Adipocyte (in vitro differentiated cells): ENCODE results near the gene PSMC3IP.

Experiments used
- DNase-seq: peaks from one replicate; pipeline ENCODE4 v3.0.0-alpha.2; 2015; ENCODE audit warnings: low read depth
- H3K27me3 ChIP-seq: replicated peaks from 2 replicates; pipeline ENCODE4 v1.7.0; 2013; ENCODE audit warnings: mild to moderate bottlenecking, low read length, moderate library complexity; ENCODE audit not compliant: control insufficient read depth, insufficient read depth
- H3K36me3 ChIP-seq: 2 replicates; pipeline ENCODE4 v1.7.0; 2013; ENCODE audit warnings: low read length, mild to moderate bottlenecking, moderate library complexity; ENCODE audit not compliant: control insufficient read depth, insufficient read depth, severe bottlenecking
- H3K4me1 ChIP-seq: 2 replicates; pipeline ENCODE4 v1.7.0; 2013; ENCODE audit warnings: mild to moderate bottlenecking, low read length, moderate library complexity; ENCODE audit not compliant: control insufficient read depth, insufficient read depth
- H3K4me3 ChIP-seq: 2 replicates; pipeline ENCODE4 v1.7.0; 2013; ENCODE audit warnings: mild to moderate bottlenecking, low read length, moderate library complexity
- H3K9ac ChIP-seq: 2 replicates; pipeline ENCODE4 v1.7.0; 2013; ENCODE audit warnings: mild to moderate bottlenecking, low read length, moderate library complexity
- H3K9me3 ChIP-seq: 2 replicates; pipeline ENCODE4 v1.7.0; 2013; ENCODE audit warnings: mild to moderate bottlenecking, low read length, moderate library complexity; ENCODE audit not compliant: control insufficient read depth

PSMC3IP gene

GRCh38 chr17:42535155-42536047 lies 42.1 kb downstream of the PSMC3IP start:
- no peak for DNase-seq
- H3K9me3 ChIP-seq: no peaks in the 10 kb centered on the region
- H3K36me3 ChIP-seq: peaks cover 22% of the 10 kb centered on the region
- H3K4me1 ChIP-seq: peaks cover 23% of the 10 kb centered on the region
- peak overlapping the region; percentile 89 for H3K9ac ChIP-seq
- H3K4me3 ChIP-seq: peak overlapping the region; percentile 90
- H3K27me3 ChIP-seq: no peaks in the 10 kb centered on the region

- H3K4me1 ChIP-seq: peaks cover 20% of the 10 kb centered on the region
- H3K36me3 ChIP-seq: no peaks in the 10 kb centered on the region
- H3K27me3 ChIP-seq: no peaks in the 10 kb centered on the region
- no peaks in the 10 kb centered on the region for H3K9me3 ChIP-seq
- DNase-seq: peak; percentile 85
- H3K4me3 ChIP-seq: peak overlapping the region; percentile 76
- peak overlapping the region; percentile 79 for H3K9ac ChIP-seq
These were observed 45.8 kb downstream of the PSMC3IP start for GRCh38 chr17:42531455-42532354.

GRCh38 chr17:42530952-42531454 lies 46.5 kb downstream of the PSMC3IP start:
- no peak for DNase-seq
- H3K4me3 ChIP-seq: no peak overlapping the region
- H3K4me1 ChIP-seq: peaks cover 25% of the 10 kb centered on the region
- no peaks in the 10 kb centered on the region for H3K9me3 ChIP-seq
- no peak overlapping the region for H3K9ac ChIP-seq
- H3K27me3 ChIP-seq: no peaks in the 10 kb centered on the region
- H3K36me3 ChIP-seq: no peaks in the 10 kb centered on the region

GRCh38 chr17:42529061-42529460 lies 48.5 kb downstream of the PSMC3IP start:
- no peak overlapping the region for H3K4me3 ChIP-seq
- no peak overlapping the region for H3K9ac ChIP-seq
- H3K4me1 ChIP-seq: peaks cover 30% of the 10 kb centered on the region
- H3K9me3 ChIP-seq: no peaks in the 10 kb centered on the region
- DNase-seq: no peak
- no peaks in the 10 kb centered on the region for H3K27me3 ChIP-seq
- H3K36me3 ChIP-seq: no peaks in the 10 kb centered on the region

GRCh38 chr17:42527932-42528331 lies 49.6 kb downstream of the PSMC3IP start:
- Histone ChIP-seq H3K4me3 (no peak overlapping the region), H3K9ac (no peak overlapping the region), H3K4me1 (peaks cover 33% of the 10 kb centered on the region), H3K9me3 (no peaks in the 10 kb centered on the region), H3K27me3 (no peaks in the 10 kb centered on the region), H3K36me3 (no peaks in the 10 kb centered on the region)
- no peak for DNase-seq

- Histone ChIP-seq H3K27me3 (no peaks in the 10 kb centered on the region), H3K4me3 (no peak overlapping the region), H3K4me1 (peaks cover 46% of the 10 kb centered on the region), H3K9ac (peak overlapping the region; percentile 29), H3K36me3 (no peaks in the 10 kb centered on the region), H3K9me3 (no peaks in the 10 kb centered on the region)
- DNase-seq: no peak
These were observed 51.5 kb downstream of the PSMC3IP start for GRCh38 chr17:42526031-42526444.

- Histone ChIP-seq H3K4me1 (peaks cover 55% of the 10 kb centered on the region), H3K27me3 (no peaks in the 10 kb centered on the region), H3K9me3 (no peaks in the 10 kb centered on the region), H3K9ac (no peak overlapping the region), H3K4me3 (no peak overlapping the region), H3K36me3 (no peaks in the 10 kb centered on the region)
- DNase-seq: no peak
These were observed 52.3 kb downstream of the PSMC3IP start for GRCh38 chr17:42525221-42525620.

- H3K4me1 ChIP-seq: peaks cover 76% of the 10 kb centered on the region
- H3K4me3 ChIP-seq: no peak overlapping the region
- H3K27me3 ChIP-seq: no peaks in the 10 kb centered on the region
- DNase-seq: no peak
- no peaks in the 10 kb centered on the region for H3K36me3 ChIP-seq
- peak overlapping the region; percentile 90 for H3K9ac ChIP-seq
- H3K9me3 ChIP-seq: no peaks in the 10 kb centered on the region
These were observed 54.7 kb downstream of the PSMC3IP start for GRCh38 chr17:42522798-42523278.
